ENCODE results near the gene HBG2.

HBG2 gene

GRCh38 chr11:5234381-5234834, 20.2 kb downstream of the HBG2 start, which contains the start of gene HBD:
HBD (minus strand) TSS chr11:5234483; CDS start chr11:5234433, 50 bp downstream.
- H3K4me1 ChIP-seq (ENCODE audit: low read depth, poor library complexity, severe bottlenecking), result peaks cover 64% of the 10 kb centered on the region
- H3K79me2 ChIP-seq (ENCODE audit: insufficient read depth, low read depth), result no peaks in the 10 kb centered on the region
- H3K4me2 ChIP-seq, result peak within 1 kb of the TSS; percentile 69
- H2AFZ ChIP-seq (ENCODE audit: low read depth), result peak within 1 kb of the TSS; percentile 41
- peak within 1 kb of the TSS; percentile 74 for H3K27ac ChIP-seq
- no peak for TF ChIP-seq CTCF (conservative IDR thresholded peaks at IDR 0.05; ENCODE audit: low read depth, low read length)
- no peaks in the 10 kb centered on the region for H3K27me3 ChIP-seq (ENCODE audit: insufficient read depth, low read depth)
- no peaks in the 10 kb centered on the region for H4K20me1 ChIP-seq (ENCODE audit: insufficient read depth)
- peak within 1 kb of the TSS; percentile 29; the same call in 1 of the 2 replicates for H3K9ac ChIP-seq
- no peaks in the 10 kb centered on the region for H3K36me3 ChIP-seq (ENCODE audit: insufficient read depth)
- no peak within 1 kb of the TSS for H3K4me3 ChIP-seq (IDR thresholded peaks at IDR 0.05; ENCODE audit: insufficient read depth, low read depth, low read length)

DNA sequence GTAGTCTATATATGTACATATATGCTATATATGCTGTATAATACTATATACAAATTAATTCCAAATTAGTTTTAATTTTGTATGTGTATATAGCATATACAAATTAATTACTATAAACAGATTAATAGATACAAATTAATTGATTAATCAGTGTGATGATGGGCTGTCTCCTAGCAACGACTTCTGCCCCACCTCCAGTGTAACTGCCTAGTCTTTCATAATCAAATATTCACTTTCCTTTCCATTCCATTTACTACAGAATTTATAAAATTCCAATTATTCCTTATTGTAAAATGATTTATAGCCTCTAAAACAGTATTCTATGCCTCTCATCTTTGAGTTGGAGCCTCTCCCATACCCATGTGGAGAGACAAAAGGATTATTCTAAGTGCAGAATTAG, 21.3 kb downstream of the HBG2 start:
- peak overlapping the region; percentile 69; the same call in 1 of the 2 replicates for H3K4me2 ChIP-seq
- peak overlapping the region; percentile 74 for H3K27ac ChIP-seq
- no peaks in the 10 kb centered on the region for H3K27me3 ChIP-seq (ENCODE audit: insufficient read depth, low read depth)
- H3K4me3 ChIP-seq (IDR thresholded peaks at IDR 0.05; ENCODE audit: insufficient read depth, low read depth, low read length), result no peak overlapping the region
- H2AFZ ChIP-seq (ENCODE audit: low read depth), result no peak overlapping the region
- H3K9ac ChIP-seq, result no peak overlapping the region
- H3K79me2 ChIP-seq (ENCODE audit: insufficient read depth, low read depth), result no peaks in the 10 kb centered on the region
- no peaks in the 10 kb centered on the region for H3K36me3 ChIP-seq (ENCODE audit: insufficient read depth)
- H3K4me1 ChIP-seq (ENCODE audit: low read depth, poor library complexity, severe bottlenecking), result peaks cover 75% of the 10 kb centered on the region
- no peak for TF ChIP-seq CTCF (conservative IDR thresholded peaks at IDR 0.05; ENCODE audit: low read depth, low read length)
- no peaks in the 10 kb centered on the region for H4K20me1 ChIP-seq (ENCODE audit: insufficient read depth)

DNA sequence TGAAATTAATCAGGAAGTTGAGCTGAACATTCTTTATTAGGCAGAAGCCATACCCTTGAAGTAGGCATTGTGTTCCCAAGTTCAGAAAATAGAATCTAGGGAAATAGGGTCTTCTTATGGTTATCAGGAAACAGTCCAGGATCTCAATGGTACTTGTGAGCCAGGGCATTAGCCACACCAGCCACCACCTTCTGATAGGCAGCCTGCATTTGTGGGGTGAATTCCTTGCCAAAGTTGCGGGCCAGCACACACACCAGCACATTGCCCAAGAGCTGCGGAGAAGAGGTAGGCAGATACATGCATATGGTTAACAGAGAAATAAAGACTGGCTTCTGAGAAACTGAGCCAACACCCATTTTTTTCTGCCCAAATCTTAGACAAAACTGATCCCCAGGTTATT, 21.8 kb downstream of the HBG2 start:
- Histone ChIP-seq H3K27ac (no peak overlapping the region), H3K4me2 (no peak overlapping the region; the same call in 1 of the 2 replicates), H3K79me2 (ENCODE audit: insufficient read depth, low read depth) (no peaks in the 10 kb centered on the region), H4K20me1 (ENCODE audit: insufficient read depth) (no peaks in the 10 kb centered on the region), H3K4me1 (ENCODE audit: low read depth, poor library complexity, severe bottlenecking) (peaks cover 80% of the 10 kb centered on the region), H3K27me3 (ENCODE audit: insufficient read depth, low read depth) (no peaks in the 10 kb centered on the region), H2AFZ (ENCODE audit: low read depth) (no peak overlapping the region), H3K36me3 (ENCODE audit: insufficient read depth) (no peaks in the 10 kb centered on the region), H3K4me3 (IDR thresholded peaks at IDR 0.05; ENCODE audit: insufficient read depth, low read depth, low read length) (no peak overlapping the region), H3K9ac (no peak overlapping the region)
- no peak for TF ChIP-seq CTCF (conservative IDR thresholded peaks at IDR 0.05; ENCODE audit: low read depth, low read length)

DNA sequence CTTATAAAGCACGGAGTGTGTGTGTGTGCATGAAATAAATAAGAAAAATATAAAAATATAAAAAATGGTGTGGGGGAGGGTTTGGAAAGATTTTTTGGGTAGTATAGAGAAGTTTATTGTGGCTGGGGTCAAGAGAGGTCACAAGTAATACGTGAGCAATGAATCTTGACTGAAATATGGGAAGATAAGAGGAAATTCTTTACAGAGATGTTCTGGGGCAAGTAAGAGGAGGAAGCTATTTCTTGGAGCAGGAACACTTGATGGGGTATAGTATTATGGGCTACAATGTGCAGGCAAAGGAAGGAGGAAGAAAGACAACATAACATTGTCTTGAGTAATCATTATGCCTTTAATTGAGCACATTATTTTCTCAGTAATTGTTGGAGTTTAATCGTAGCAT, 22.4 kb downstream of the HBG2 start:
- no peak overlapping the region for H3K4me3 ChIP-seq (IDR thresholded peaks at IDR 0.05; ENCODE audit: insufficient read depth, low read depth, low read length)
- no peaks in the 10 kb centered on the region for H4K20me1 ChIP-seq (ENCODE audit: insufficient read depth)
- no peak overlapping the region for H3K27ac ChIP-seq
- no peak overlapping the region for H3K9ac ChIP-seq
- H3K27me3 ChIP-seq (ENCODE audit: insufficient read depth, low read depth), result no peaks in the 10 kb centered on the region
- no peaks in the 10 kb centered on the region for H3K79me2 ChIP-seq (ENCODE audit: insufficient read depth, low read depth)
- H3K4me1 ChIP-seq (ENCODE audit: low read depth, poor library complexity, severe bottlenecking), result peaks cover 84% of the 10 kb centered on the region
- H3K36me3 ChIP-seq (ENCODE audit: insufficient read depth), result no peaks in the 10 kb centered on the region
- H2AFZ ChIP-seq (ENCODE audit: low read depth), result no peak overlapping the region
- no peak for TF ChIP-seq CTCF (conservative IDR thresholded peaks at IDR 0.05; ENCODE audit: low read depth, low read length)
- H3K4me2 ChIP-seq, result no peak overlapping the region
